ENCODE measurements around the gene SF3B4.

DNA sequence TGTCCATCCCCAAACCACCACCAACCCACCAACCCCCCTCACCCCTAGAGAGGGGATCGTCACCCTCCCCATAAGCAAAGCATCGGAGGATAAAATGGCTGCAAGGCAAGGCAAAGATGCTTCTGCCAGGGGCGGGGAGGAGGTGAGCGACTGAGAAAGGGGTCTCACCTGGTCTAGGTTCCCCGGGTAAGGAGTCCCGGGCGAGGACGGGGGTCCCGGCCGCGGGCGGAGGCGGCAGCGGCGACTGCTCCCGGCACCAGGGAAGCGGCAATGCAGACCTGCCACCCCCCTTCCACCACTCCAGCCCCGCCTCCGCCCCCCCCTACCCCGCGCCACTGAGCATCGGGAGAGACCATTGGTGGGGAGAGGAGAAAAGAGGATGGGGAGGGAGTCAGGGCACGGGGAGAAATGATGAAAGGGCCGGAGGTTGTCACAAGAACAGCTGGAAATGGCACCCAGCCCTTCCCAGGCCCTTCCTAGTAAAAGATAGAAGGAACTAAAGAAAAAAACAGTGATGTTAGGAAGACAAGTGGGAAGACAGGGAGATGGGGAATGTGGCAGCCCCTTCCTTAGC is 9.9 kb downstream of the SF3B4 start, which contains the start of gene SV2A:
- TF ChIP-seq CTCF (IDR thresholded peaks at IDR 0.05; ENCODE audit: low read depth, low read length) (no peak), MAX (IDR thresholded peaks at IDR 0.05; ENCODE audit: low read depth, low read length) (no peak)
